ENCODE data around the gene TAF15. TPM values are rescaled to one million over a fixed set of nuclear protein-coding genes. Genes with fewer than 3 reads are reported as not detected.

TAF15 gene
- total and polyA plus RNA-seq, 4 experiments from 2014 or later, result 11.2 to 242 (median 131) TPM

- intact Hi-C loops (cut with micrococcal nuclease), result no loop called here
- Mint-ChIP-seq H3K9me3 (no peaks in the 10 kb centered on the region), H3K27ac (no peak overlapping the region), H3K27me3 (peaks cover 1 to 22% of the 10 kb centered on the region in 2 donors), H3K4me3 (no peak overlapping the region), H3K36me3 (no peaks in the 10 kb centered on the region), H3K4me1 (no peaks in the 10 kb centered on the region)
- Histone ChIP-seq H3K4me3 (ENCODE audit: low read length in 2 of 2) (no peak overlapping the region), H3K9me3 (ENCODE audit: control insufficient read depth in 1 of 2, low read length in 2 of 2) (no peaks in the 10 kb centered on the region), H3K27ac (ENCODE audit: low read depth, low read length) (no peak overlapping the region), H3K4me1 (ENCODE audit: insufficient read depth, low read length) (no peaks in the 10 kb centered on the region), H3K36me3 (ENCODE audit: insufficient read depth, low read length) (no peaks in the 10 kb centered on the region), H3K27me3 (ENCODE audit: insufficient read depth, low read length) (no peaks in the 10 kb centered on the region)
- ChIA-PET CTCF (ENCODE audit: partially characterized antibody) (interaction anchor here (1.0 to 4.7 kb wide), 2 partner anchors 9 to 31 kb away, joined by 3 to 29 read pairs; no protein-coding TSS in a partner anchor), POLR2A (ENCODE audit: partially characterized antibody) (no interaction called here)
- no peak for DNase-seq
Measured at GRCh38 chr17:35773679-35774425, 35.4 kb upstream of the TAF15 start.

- H3K9me3 Mint-ChIP-seq, result no peaks in the 10 kb centered on the region
- ChIA-PET CTCF (ENCODE audit: partially characterized antibody) (interaction anchor here (1.0 to 4.7 kb wide), 2 partner anchors 10 to 31 kb away, joined by 3 to 29 read pairs; no protein-coding TSS in a partner anchor), POLR2A (ENCODE audit: partially characterized antibody) (no interaction called here)
- Histone ChIP-seq H3K36me3 (ENCODE audit: insufficient read depth, low read length) (no peaks in the 10 kb centered on the region), H3K4me3 (ENCODE audit: low read length in 2 of 2) (no peak overlapping the region), H3K4me1 (ENCODE audit: insufficient read depth, low read length) (no peaks in the 10 kb centered on the region), H3K27me3 (ENCODE audit: insufficient read depth, low read length) (no peaks in the 10 kb centered on the region), H3K9me3 (ENCODE audit: control insufficient read depth in 1 of 2, low read length in 2 of 2) (no peaks in the 10 kb centered on the region), H3K27ac (ENCODE audit: low read depth, low read length) (no peak overlapping the region)
- no peaks in the 10 kb centered on the region for H3K4me1 Mint-ChIP-seq
- H3K36me3 Mint-ChIP-seq, result no peaks in the 10 kb centered on the region
- H3K27me3 Mint-ChIP-seq, result peaks cover 1 to 24% of the 10 kb centered on the region in 2 donors
- no peak overlapping the region for H3K4me3 Mint-ChIP-seq
- intact Hi-C loops (cut with micrococcal nuclease), result no loop called here
- no peak overlapping the region for H3K27ac Mint-ChIP-seq
- no peak for DNase-seq
Measured at GRCh38 chr17:35774499-35774898, 34.8 kb upstream of the TAF15 start.

- Mint-ChIP-seq H3K36me3 (no peaks in the 10 kb centered on the region), H3K27ac (no peak overlapping the region), H3K9me3 (no peaks in the 10 kb centered on the region)
Measured at GRCh38 chr17:35775039-35775438, 34.2 kb upstream of the TAF15 start.

GRCh38 chr17:35775583-35775982 is 33.7 kb upstream of the TAF15 start:
- Histone ChIP-seq H3K4me3 (ENCODE audit: low read length in 2 of 2) (no peak overlapping the region), H3K9me3 (ENCODE audit: control insufficient read depth in 1 of 2, low read length in 2 of 2) (no peaks in the 10 kb centered on the region), H3K4me1 (ENCODE audit: insufficient read depth, low read length) (no peaks in the 10 kb centered on the region), H3K27ac (ENCODE audit: low read depth, low read length) (no peak overlapping the region), H3K36me3 (ENCODE audit: insufficient read depth, low read length) (no peaks in the 10 kb centered on the region), H3K27me3 (ENCODE audit: insufficient read depth, low read length) (no peaks in the 10 kb centered on the region)
- CTCF ChIA-PET (ENCODE audit: partially characterized antibody), result interaction anchor here (4.7 kb wide), 1 partner anchor 11 kb away, joined by 29 read pairs; no protein-coding TSS in a partner anchor
- Mint-ChIP-seq H3K27ac (no peak overlapping the region), H3K36me3 (no peaks in the 10 kb centered on the region), H3K9me3 (no peaks in the 10 kb centered on the region), H3K4me3 (no peak overlapping the region), H3K27me3 (peaks cover 1 to 25% of the 10 kb centered on the region in 2 donors), H3K4me1 (no peaks in the 10 kb centered on the region)
- POLR2A ChIA-PET (ENCODE audit: partially characterized antibody), result no interaction called here
- DNase-seq, result no peak
- intact Hi-C loops (cut with micrococcal nuclease), result no loop called here

More at GRCh38 chr17:35775039-35775438, 34.2 kb upstream of the TAF15 start:
- Mint-ChIP-seq H3K27me3 (peaks cover 1 to 25% of the 10 kb centered on the region in 2 donors), H3K4me1 (no peaks in the 10 kb centered on the region), H3K4me3 (no peak overlapping the region)
- POLR2A ChIA-PET (ENCODE audit: partially characterized antibody), result no interaction called here
- no peak for DNase-seq
- Histone ChIP-seq H3K36me3 (ENCODE audit: insufficient read depth, low read length) (no peaks in the 10 kb centered on the region), H3K27ac (ENCODE audit: low read depth, low read length) (no peak overlapping the region), H3K9me3 (ENCODE audit: control insufficient read depth in 1 of 2, low read length in 2 of 2) (no peaks in the 10 kb centered on the region), H3K27me3 (ENCODE audit: insufficient read depth, low read length) (no peaks in the 10 kb centered on the region), H3K4me3 (ENCODE audit: low read length in 2 of 2) (no peak overlapping the region), H3K4me1 (ENCODE audit: insufficient read depth, low read length) (no peaks in the 10 kb centered on the region)
- intact Hi-C loops (cut with micrococcal nuclease), result no loop called here
- CTCF ChIA-PET (ENCODE audit: partially characterized antibody), result interaction anchor here (4.7 kb wide), 1 partner anchor 11 kb away, joined by 29 read pairs; no protein-coding TSS in a partner anchor

GRCh38 chr17:35778641-35779196 is 30.6 kb upstream of the TAF15 start:
- Histone ChIP-seq H3K27ac (ENCODE audit: low read depth, low read length) (no peak overlapping the region), H3K36me3 (ENCODE audit: insufficient read depth, low read length) (no peaks in the 10 kb centered on the region), H3K27me3 (ENCODE audit: insufficient read depth, low read length) (no peaks in the 10 kb centered on the region), H3K4me1 (ENCODE audit: insufficient read depth, low read length) (no peaks in the 10 kb centered on the region), H3K4me3 (ENCODE audit: low read length in 2 of 2) (no peak overlapping the region), H3K9me3 (ENCODE audit: control insufficient read depth in 1 of 2, low read length in 2 of 2) (no peaks in the 10 kb centered on the region)
- no peaks in the 10 kb centered on the region for H3K4me1 Mint-ChIP-seq
- intact Hi-C loops (cut with micrococcal nuclease), result no loop called here
- POLR2A ChIA-PET (ENCODE audit: partially characterized antibody), result no interaction called here
- H3K4me3 Mint-ChIP-seq, result no peak overlapping the region
- H3K9me3 Mint-ChIP-seq, result no peaks in the 10 kb centered on the region
- peaks cover 5 to 24% of the 10 kb centered on the region in 2 donors for H3K27me3 Mint-ChIP-seq
- no peak overlapping the region for H3K27ac Mint-ChIP-seq
- CTCF ChIA-PET (ENCODE audit: partially characterized antibody), result interaction anchor here (3.1 kb wide), 1 partner anchor 15 kb away, joined by 18 read pairs; no protein-coding TSS in a partner anchor
- DNase-seq, result no peak
- no peaks in the 10 kb centered on the region for H3K36me3 Mint-ChIP-seq

- H3K36me3 ChIP-seq (ENCODE audit: insufficient read depth, low read length), result no peaks in the 10 kb centered on the region
- no peaks in the 10 kb centered on the region for H3K9me3 Mint-ChIP-seq
- no peak overlapping the region for H3K4me3 Mint-ChIP-seq
- no peak for DNase-seq
- H3K27me3 ChIP-seq (ENCODE audit: insufficient read depth, low read length), result no peaks in the 10 kb centered on the region
- no peak overlapping the region for H3K27ac Mint-ChIP-seq
- CTCF ChIA-PET (ENCODE audit: partially characterized antibody), result interaction anchor here (1.4 to 3.1 kb wide), 3 partner anchors 17 to 28 kb away, joined by 4 to 18 read pairs (median 6); partner anchors contain the start of gene TAF15
- no peak overlapping the region for H3K4me3 ChIP-seq (ENCODE audit: low read length in 2 of 2)
- H3K27me3 Mint-ChIP-seq, result peaks cover 4 to 19% of the 10 kb centered on the region in 2 donors
- H3K9me3 ChIP-seq (ENCODE audit: control insufficient read depth in 1 of 2, low read length in 2 of 2), result no peaks in the 10 kb centered on the region
- intact Hi-C loops (cut with micrococcal nuclease), result no loop called here
- H3K36me3 Mint-ChIP-seq, result no peaks in the 10 kb centered on the region
- H3K27ac ChIP-seq (ENCODE audit: low read depth, low read length), result no peak overlapping the region
- H3K4me1 Mint-ChIP-seq, result no peaks in the 10 kb centered on the region
- POLR2A ChIA-PET (ENCODE audit: partially characterized antibody), result interaction anchor here (1.7 kb wide), 1 partner anchor 17 kb away, joined by 4 read pairs; no protein-coding TSS in a partner anchor
- no peaks in the 10 kb centered on the region for H3K4me1 ChIP-seq (ENCODE audit: insufficient read depth, low read length)
Measured at GRCh38 chr17:35780950-35781349, 28.3 kb upstream of the TAF15 start.

DNA sequence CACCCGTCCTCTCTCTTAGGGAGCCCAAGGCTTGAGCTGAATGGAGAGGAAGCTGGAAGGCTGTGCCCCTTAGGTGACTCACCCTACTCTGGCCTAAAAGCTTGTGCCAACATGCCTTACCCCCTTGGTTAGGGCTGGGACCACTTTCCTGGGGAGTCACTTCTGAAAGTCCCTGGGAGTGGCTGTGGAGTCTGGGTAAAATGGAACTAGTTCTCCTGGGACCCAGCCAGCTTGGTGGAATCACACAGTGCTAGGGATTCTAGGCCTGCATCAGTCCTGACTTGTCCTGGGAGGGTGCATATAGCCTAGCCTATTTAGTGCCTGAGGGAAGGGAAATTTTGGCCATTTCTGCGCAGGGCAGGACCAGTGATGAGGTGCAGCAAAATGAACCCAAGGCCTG is 24.4 kb upstream of the TAF15 start:
- no peak overlapping the region for H3K27ac ChIP-seq (ENCODE audit: low read depth, low read length)
- no peaks in the 10 kb centered on the region for H3K36me3 ChIP-seq (ENCODE audit: insufficient read depth, low read length)
- POLR2A ChIA-PET (ENCODE audit: partially characterized antibody), result interaction anchor here (1.4 kb wide), 1 partner anchor 24 kb away, joined by 3 read pairs; the partner anchor contains the start of gene TAF15
- Mint-ChIP-seq H3K27me3 (peaks cover 9 to 12% of the 10 kb centered on the region in 2 donors), H3K27ac (no peak overlapping the region), H3K4me3 (no peak overlapping the region), H3K9me3 (no peaks in the 10 kb centered on the region), H3K36me3 (no peaks in the 10 kb centered on the region), H3K4me1 (peaks cover 0 to 3% (median 1%) of the 10 kb centered on the region in 4 donors)
- no peaks in the 10 kb centered on the region for H3K4me1 ChIP-seq (ENCODE audit: insufficient read depth, low read length)
- no peaks in the 10 kb centered on the region for H3K9me3 ChIP-seq (ENCODE audit: control insufficient read depth in 1 of 2, low read length in 2 of 2)
- intact Hi-C loops (cut with micrococcal nuclease), result no loop called here
- CTCF ChIA-PET (ENCODE audit: partially characterized antibody), result interaction anchor here (1.3 to 2.4 kb wide), 2 partner anchors 21 to 23 kb away, joined by 4 to 11 read pairs; no protein-coding TSS in a partner anchor
- no peak overlapping the region for H3K4me3 ChIP-seq (ENCODE audit: low read length in 2 of 2)
- H3K27me3 ChIP-seq (ENCODE audit: insufficient read depth, low read length), result no peaks in the 10 kb centered on the region
- DNase-seq, result no peak

All from CD4-positive, alpha-beta memory T cell (primary cell).